Skeletal muscle cell (primary cell): ENCODE data around the gene FRMD1.

Experiments used
- DNase-seq: peaks from one replicate; pipeline ENCODE4 v3.0.0-alpha.2; 2010; ENCODE audit warnings: low read depth
- H3K4me3 ChIP-seq: 2 replicates; pipeline ENCODE4 v1.5.1; 2011; ENCODE audit warnings: low read depth, mild to moderate bottlenecking, control low read depth, low read length, moderate library complexity

The FRMD1 gene

DNA sequence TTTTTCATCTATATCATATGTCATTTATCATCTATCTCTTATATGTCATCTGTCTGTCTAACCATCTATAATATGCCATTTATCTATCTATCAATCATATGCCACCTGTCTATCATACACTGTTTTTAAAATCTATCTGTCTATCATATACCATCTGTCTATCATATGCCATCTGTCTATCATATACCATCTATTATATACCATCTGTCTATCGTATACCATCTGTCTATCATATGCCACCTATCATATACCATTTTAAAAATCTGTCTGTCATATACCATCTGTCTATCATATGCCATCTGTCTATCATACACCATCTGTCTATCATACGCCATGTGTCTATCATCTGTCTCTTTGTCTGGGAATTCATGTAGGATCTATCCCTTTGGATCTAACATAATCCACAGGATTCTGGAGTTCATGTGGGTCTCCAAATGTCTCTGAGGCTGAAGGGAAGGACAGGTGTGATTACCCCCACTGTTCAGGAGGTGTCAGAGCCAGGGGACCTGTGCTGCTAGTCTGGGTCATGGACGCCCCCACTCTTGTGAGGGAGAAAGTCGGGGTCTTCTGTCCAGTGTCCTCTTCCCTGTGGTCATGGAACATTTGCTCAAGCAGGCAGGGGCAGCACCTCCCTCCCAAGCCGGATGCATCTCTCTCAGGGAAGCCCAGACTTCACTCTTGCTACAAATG, 36.9 kb upstream of the FRMD1 start:
- no peak overlapping the region for H3K4me3 ChIP-seq
- DNase-seq, result no peak

DNA sequence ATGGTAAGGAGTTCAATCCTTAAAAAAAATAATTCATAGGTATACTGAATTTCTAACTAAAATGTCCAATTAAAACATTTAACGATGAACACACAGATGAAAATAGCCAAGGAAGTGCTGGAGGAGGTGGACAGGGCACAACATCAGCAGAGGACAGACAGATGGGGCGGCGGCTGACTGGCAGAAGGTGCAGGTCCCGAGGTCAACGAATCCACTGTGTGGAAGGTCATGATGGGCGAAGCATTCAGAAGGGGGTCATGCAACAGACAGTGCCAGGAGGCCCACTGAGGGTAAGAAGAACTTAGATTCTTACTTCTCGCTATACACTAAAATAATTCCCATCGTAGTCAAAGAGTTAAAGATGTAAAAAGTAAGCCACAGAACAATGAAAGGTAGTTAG, 34.2 kb upstream of the FRMD1 start:
- no peak overlapping the region for H3K4me3 ChIP-seq
- DNase-seq, result no peak

- DNase-seq, result no peak
- H3K4me3 ChIP-seq, result no peak overlapping the region
These were observed 32.9 kb upstream of the FRMD1 start for GRCh38 chr6:168111911-168112310.

- DNase-seq, result no peak
These were observed 31.4 kb upstream of the FRMD1 start for GRCh38 chr6:168110437-168110836.

GRCh38 chr6:168109171-168109570, 30.2 kb upstream of the FRMD1 start:
- no peak for DNase-seq
- no peak overlapping the region for H3K4me3 ChIP-seq

More at GRCh38 chr6:168110437-168110836, 31.4 kb upstream of the FRMD1 start:
- H3K4me3 ChIP-seq, result no peak overlapping the region

DNA sequence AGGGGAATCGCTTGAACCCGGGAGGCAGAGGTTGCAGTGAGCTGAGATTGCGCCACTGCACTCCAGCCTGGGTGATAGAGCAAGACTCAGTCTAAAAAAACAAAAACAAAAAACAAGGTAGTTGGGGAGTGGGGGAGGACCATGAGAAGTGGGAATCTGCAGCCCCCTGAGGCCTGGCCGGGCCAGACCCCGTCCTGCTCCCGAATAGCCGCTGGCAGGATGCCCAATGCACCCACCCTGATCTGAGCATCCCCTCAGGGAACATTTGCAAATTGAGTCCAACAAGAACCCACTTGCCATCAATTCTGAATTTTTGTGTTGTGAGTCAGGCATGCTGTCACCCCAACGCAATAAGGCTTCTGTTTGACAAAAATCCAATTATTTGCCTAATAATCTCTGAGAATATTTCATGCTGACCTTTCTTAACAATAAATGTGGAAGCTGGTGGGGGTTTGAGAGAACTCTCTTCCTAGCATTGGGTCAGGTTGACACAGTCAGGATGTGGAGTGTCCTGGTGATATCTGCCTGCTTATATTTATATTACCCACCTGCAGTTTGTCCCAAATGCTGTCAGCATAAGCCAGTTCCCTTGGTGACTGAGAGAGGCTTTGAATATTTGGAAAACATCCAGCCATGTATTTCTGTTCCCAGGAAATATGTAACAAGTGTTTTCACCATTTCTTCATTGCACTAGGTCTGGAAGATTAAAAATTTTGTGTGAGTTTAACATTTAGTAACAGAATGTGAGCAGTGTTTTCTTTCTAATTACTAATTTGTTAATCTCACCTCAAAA, 28.4 kb upstream of the FRMD1 start:
- H3K4me3 ChIP-seq, result no peak overlapping the region
- no peak for DNase-seq

DNA sequence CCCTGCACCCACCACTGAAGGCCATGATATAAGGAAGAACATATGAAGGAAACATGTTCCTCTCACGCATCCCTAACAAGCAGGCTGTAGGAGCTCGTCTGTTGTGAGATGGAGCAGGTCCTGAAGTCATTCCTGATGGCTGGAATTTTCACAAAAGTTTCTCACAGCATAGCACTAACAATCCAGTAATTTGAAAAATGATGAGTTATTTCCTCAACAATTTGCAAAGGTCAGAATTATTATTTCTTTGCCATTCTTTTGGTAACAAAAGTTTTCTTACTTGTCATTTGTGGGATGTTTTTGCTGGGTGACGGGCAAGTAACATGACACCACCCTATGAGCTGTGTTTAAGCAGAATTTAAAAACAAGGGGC, 27.6 kb upstream of the FRMD1 start:
- no peak overlapping the region for H3K4me3 ChIP-seq
- no peak for DNase-seq

GRCh38 chr6:168105813-168106632, 27.0 kb upstream of the FRMD1 start:
- H3K4me3 ChIP-seq, result no peak overlapping the region
- no peak for DNase-seq

DNA sequence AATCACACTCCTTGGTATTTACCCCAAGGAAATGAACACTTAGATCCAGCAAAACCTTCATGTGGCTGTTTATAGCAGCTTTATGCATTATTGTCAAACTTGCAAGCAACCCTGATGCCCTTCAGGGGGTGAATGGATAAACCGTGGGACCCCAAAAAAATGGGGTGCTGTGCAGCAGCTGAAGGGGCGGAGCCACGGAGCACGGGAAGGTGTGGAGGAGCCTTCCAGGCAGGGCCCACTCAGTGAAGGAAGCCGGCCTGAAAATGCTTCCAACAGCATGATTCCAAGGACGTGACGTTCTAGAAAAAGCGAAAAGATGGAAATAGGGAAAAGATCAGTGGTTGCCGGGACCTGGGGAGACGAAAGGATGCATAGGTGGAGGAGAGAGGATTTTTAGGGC, 25.6 kb upstream of the FRMD1 start:
- no peak overlapping the region for H3K4me3 ChIP-seq
- no peak for DNase-seq

GRCh38 chr6:168103050-168103830, 24.2 kb upstream of the FRMD1 start:
- no peak for DNase-seq

DNA sequence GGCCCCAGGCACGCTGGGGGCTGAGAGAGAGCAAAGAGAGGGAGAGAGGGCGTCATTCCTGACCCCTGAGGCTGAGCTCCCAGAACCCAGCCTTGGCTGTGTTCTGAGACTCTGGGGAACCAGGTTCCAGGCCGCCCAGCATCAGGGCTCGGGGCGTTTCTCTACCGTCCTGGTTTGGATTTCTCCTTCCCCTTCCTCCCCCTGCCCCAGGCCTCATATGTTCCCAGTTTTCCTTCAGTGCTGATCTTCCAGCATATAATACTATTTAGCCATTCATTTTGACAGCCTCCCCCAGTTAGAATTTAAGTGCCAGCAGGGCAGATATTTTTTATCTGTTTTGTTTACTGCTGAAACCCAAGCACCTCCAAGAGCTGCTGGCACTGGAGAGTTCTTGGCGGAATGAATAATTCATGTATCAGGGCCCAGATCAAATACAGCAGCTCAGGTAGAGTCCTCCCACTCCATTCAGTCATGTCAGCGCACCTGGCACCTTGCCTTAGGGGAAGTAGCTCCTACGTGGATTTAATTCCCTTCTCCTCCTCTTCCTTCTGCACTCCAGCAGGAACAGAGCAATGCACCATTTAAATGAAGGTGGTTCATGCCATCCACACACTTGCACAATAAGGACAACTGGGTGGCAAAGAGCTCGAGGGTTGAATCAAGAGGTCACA, 23.4 kb upstream of the FRMD1 start:
- DNase-seq, result no peak
- H3K4me3 ChIP-seq, result no peak overlapping the region

More at GRCh38 chr6:168103050-168103830, 24.2 kb upstream of the FRMD1 start:
- H3K4me3 ChIP-seq, result no peak overlapping the region

GRCh38 chr6:168101590-168102314, 22.7 kb upstream of the FRMD1 start:
- DNase-seq, result no peak
- no peak overlapping the region for H3K4me3 ChIP-seq

DNA sequence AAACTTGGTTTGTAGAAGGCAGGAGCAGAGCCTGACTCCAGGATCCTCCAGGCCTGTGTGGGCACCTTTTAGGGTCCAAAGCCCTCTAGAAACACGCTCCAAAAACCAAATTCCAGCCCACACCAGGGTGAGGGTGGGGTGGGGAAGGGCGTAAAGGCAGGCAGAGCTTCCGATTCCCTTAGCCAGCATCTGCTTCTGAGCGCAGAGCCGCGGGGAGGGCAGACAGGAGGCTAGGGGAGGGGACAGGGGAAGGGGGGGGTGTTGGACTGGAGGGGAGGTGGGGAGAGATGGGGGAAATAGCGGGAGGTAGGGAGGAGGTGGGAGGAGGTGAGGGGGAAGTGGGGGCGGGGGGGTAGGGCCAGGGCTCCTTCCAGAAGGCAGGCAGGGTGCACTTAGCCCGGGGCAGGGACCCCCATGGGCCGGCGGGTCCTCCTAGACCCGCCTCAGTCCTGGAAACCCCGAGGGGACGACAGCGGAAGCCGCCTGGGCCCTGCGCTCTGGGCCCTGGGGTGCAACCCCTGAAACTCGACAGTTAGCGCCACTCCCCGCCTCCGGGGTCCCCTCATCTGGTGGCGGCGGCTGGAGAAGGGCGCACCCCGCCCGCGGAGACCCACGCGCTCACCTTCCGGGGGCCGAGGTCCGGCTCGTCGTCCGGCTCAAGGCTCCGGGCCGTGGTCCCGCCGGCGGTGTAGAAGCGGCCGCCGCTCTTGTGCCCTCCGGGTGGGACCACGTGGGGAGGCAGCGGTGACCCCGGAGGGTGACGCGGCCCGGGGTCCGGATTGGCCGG, 22.0 kb upstream of the FRMD1 start:
- DNase-seq, result no peak

GRCh38 chr6:168100011-168100802, 21.2 kb upstream of the FRMD1 start:
- DNase-seq, result no peak

More for the DNA sequence above, 22.0 kb upstream of the FRMD1 start:
- H3K4me3 ChIP-seq, result no peak overlapping the region

GRCh38 chr6:168099201-168100010, 20.4 kb upstream of the FRMD1 start:
- no peak for DNase-seq
- no peak overlapping the region for H3K4me3 ChIP-seq

More at GRCh38 chr6:168100011-168100802, 21.2 kb upstream of the FRMD1 start:
- no peak overlapping the region for H3K4me3 ChIP-seq

- no peak overlapping the region for H3K4me3 ChIP-seq
- DNase-seq, result no peak
These were observed 19.4 kb upstream of the FRMD1 start for GRCh38 chr6:168098431-168098861.
